A204.1 (cell line): ENCODE data around the gene EXOSC10.
"Not testable (repeated sequence)": the region's sequence is repeated elsewhere in the genome, so short reads cannot be mapped to it uniquely, and the experiment has no call there.

Experiments
- FAIRE-seq: peaks from 2 replicates; lab custom pipeline; 2012; peaks lifted over from hg19 to GRCh38; lab: Jason Lieb, UNC

The EXOSC10 gene

GRCh38 chr1:11109047-11109760 is 9.5 kb upstream of the EXOSC10 start:
- no peak for FAIRE-seq

GRCh38 chr1:11107599-11107998 is 7.9 kb upstream of the EXOSC10 start:
- FAIRE-seq, result no peak

GRCh38 chr1:11105586-11105985 is 5.9 kb upstream of the EXOSC10 start:
- no peak for FAIRE-seq

GRCh38 chr1:11101347-11101746 is 1.7 kb upstream of the EXOSC10 start:
- no peak for FAIRE-seq

- FAIRE-seq, result not testable (repeated sequence)
These were observed 1.1 kb upstream of the EXOSC10 start for GRCh38 chr1:11100806-11101205.

- FAIRE-seq, result no peak
These were observed 452 bp upstream of the EXOSC10 start for GRCh38 chr1:11100149-11100493.

- no peak for FAIRE-seq
These were observed 749 bp downstream of the EXOSC10 start for GRCh38 chr1:11098931-11099309.

GRCh38 chr1:11083784-11084183 is 15.9 kb downstream of the EXOSC10 start:
- not testable (repeated sequence) for FAIRE-seq

GRCh38 chr1:11080931-11081330 is 18.7 kb downstream of the EXOSC10 start:
- no peak for FAIRE-seq

- no peak for FAIRE-seq
These were observed 21.0 kb downstream of the EXOSC10 start for GRCh38 chr1:11078631-11079030.

- FAIRE-seq, result not testable (repeated sequence)
These were observed 26.3 kb downstream of the EXOSC10 start for GRCh38 chr1:11073398-11073797.

GRCh38 chr1:11072216-11072917 is 27.3 kb downstream of the EXOSC10 start:
- no peak for FAIRE-seq

GRCh38 chr1:11071463-11072215 is 28.0 kb downstream of the EXOSC10 start:
- no peak for FAIRE-seq

- FAIRE-seq, result no peak
These were observed 28.8 kb downstream of the EXOSC10 start for GRCh38 chr1:11070876-11071275.

GRCh38 chr1:11068600-11069473 is 30.8 kb downstream of the EXOSC10 start:
- FAIRE-seq, result no peak

GRCh38 chr1:11067716-11068599 is 31.7 kb downstream of the EXOSC10 start:
- FAIRE-seq, result no peak

- FAIRE-seq, result no peak
These were observed 33.9 kb downstream of the EXOSC10 start for GRCh38 chr1:11065796-11066195.

- FAIRE-seq, result no peak
These were observed 34.7 kb downstream of the EXOSC10 start for GRCh38 chr1:11064942-11065341.

GRCh38 chr1:11063937-11064537 is 35.6 kb downstream of the EXOSC10 start:
- FAIRE-seq, result not testable (repeated sequence)

GRCh38 chr1:11062965-11063401 is 36.7 kb downstream of the EXOSC10 start:
- FAIRE-seq, result no peak
